H1 (cell line): ENCODE measurements around the gene PI4KA. TPM values are rescaled to one million over a fixed set of nuclear protein-coding genes. Genes with fewer than 3 reads are reported as not detected.

ENCODE experiments used
- CTCF ChIA-PET: fragments of 300-600 bp; sonication (Branson Sonifier 250); formaldehyde crosslinking; loops from one replicate; lab custom pipeline; 2021; ENCODE audit not compliant: partially characterized antibody; lab: Charles Lee
- POLR2A ChIA-PET: fragments of 300-600 bp; sonication (Branson Sonifier 250); formaldehyde crosslinking; loops from one replicate; lab custom pipeline; 2021; ENCODE audit warnings: inconsistent platforms; ENCODE audit not compliant: partially characterized antibody; lab: Charles Lee
- DNase-seq, 2 experiments: peaks; one replicate each; pipeline versions ENCODE4 v3.0.0 to v3.0.0-alpha.2; 2010 to 2022; ENCODE audit warnings: low spot score in 2 of 2, low read depth in 1 of 2, mixed read lengths in 1 of 2
- FAIRE-seq: peaks from 2 replicates; lab custom pipeline; 2011; peaks lifted over from hg19 to GRCh38; lab: Jason Lieb, UNC
- H2AFZ ChIP-seq: 2 replicates; pipeline ENCODE4 v1.8.1; 2012; ENCODE audit warnings: low read length, inconsistent platforms
- H2AK5ac ChIP-seq: 2 replicates; pipeline ENCODE4 v1.6.1; 2013; ENCODE audit warnings: low read depth, low read length
- H2BK120ac ChIP-seq: replicated peaks from 2 replicates; pipeline ENCODE3; 2013; ENCODE audit warnings: low read depth, low read length, inconsistent platforms
- H2BK12ac ChIP-seq: 2 replicates; pipeline ENCODE4 v1.6.1; 2013; ENCODE audit warnings: low read depth, low read length
- H2BK15ac ChIP-seq: 2 replicates; pipeline ENCODE4 v1.6.1; 2013; ENCODE audit warnings: low read length
- H2BK20ac ChIP-seq: 2 replicates; pipeline ENCODE4 v1.6.1; 2013; ENCODE audit warnings: low read length
- H2BK5ac ChIP-seq: 2 replicates; pipeline ENCODE4 v1.6.1; 2013; ENCODE audit warnings: low read depth, low read length
- H3K14ac ChIP-seq: 2 replicates; pipeline ENCODE4 v1.6.1; 2013; ENCODE audit warnings: inconsistent platforms; ENCODE audit not compliant: insufficient read length
- H3K18ac ChIP-seq: 2 replicates; pipeline ENCODE4 v1.6.1; 2013; ENCODE audit warnings: low read length; ENCODE audit errors: extremely low read depth
- H3K23ac ChIP-seq: 2 replicates; pipeline ENCODE4 v1.6.1; 2013; ENCODE audit warnings: inconsistent platforms; ENCODE audit not compliant: insufficient read length
- H3K23me2 ChIP-seq: 2 replicates; pipeline ENCODE4 v1.6.1; 2013; ENCODE audit warnings: low read depth, low read length
- H3K27ac ChIP-seq: 2 replicates; pipeline ENCODE4 v1.6.1; 2011; ENCODE audit warnings: low read depth, low read length, inconsistent platforms
- H3K27me3 ChIP-seq, 4 experiments: replicated peaks in 1 of 4; 1 replicate in 1 of 4; 2 replicates in 3 of 4; pipeline versions ENCODE4 v1.6.1 to v1.8.1; 2011 to 2013; ENCODE audit warnings: low read length in 3 of 4, mild to moderate bottlenecking in 3 of 4, inconsistent platforms in 2 of 4, mixed read lengths in 2 of 4, moderate library complexity in 1 of 4; ENCODE audit not compliant: control insufficient read depth in 3 of 4, insufficient read depth in 3 of 4; ENCODE audit errors: extremely low read depth in 1 of 4
- H3K36me3 ChIP-seq, 4 experiments: 2 replicates each; pipeline versions ENCODE4 v1.6.1 to v1.8.1; 2011 to 2013; ENCODE audit warnings: mild to moderate bottlenecking in 4 of 4, low read length in 3 of 4, moderate library complexity in 2 of 4, control low read depth in 1 of 4, inconsistent platforms in 1 of 4; ENCODE audit not compliant: insufficient read depth in 4 of 4, control insufficient read depth in 2 of 4
- H3K4ac ChIP-seq: replicated peaks from 2 replicates; pipeline ENCODE3; 2013; ENCODE audit warnings: low read length, low read depth, mixed read lengths, inconsistent platforms; ENCODE audit not compliant: insufficient read length
- H3K4me1 ChIP-seq, 4 experiments: replicated peaks in 1 of 4; 1 replicate in 1 of 4; 2 replicates in 3 of 4; pipeline versions ENCODE4 v1.6.1 to v1.8.1; 2011 to 2013; ENCODE audit warnings: low read length in 3 of 4, inconsistent platforms in 2 of 4, mixed read lengths in 1 of 4; ENCODE audit not compliant: insufficient read depth in 4 of 4, control insufficient read depth in 3 of 4
- H3K4me2 ChIP-seq, 2 experiments: 2 replicates each; pipeline versions ENCODE4 v1.6.1 to v1.8.1; 2011 to 2013; ENCODE audit warnings: low read depth in 2 of 2, low read length in 2 of 2, control low read depth in 1 of 2, inconsistent platforms in 1 of 2, mild to moderate bottlenecking in 1 of 2; ENCODE audit not compliant: insufficient read depth in 1 of 2
- H3K4me3 ChIP-seq, 4 experiments: fragments of 200-600, 300-600 bp in 1 of 4; sonication (generic), shearing (Covaris generic), sonication (Bioruptor Twin) in 1 of 4; 2 replicates each; pipeline versions ENCODE4 v1.5.1 to v1.8.1; 2011 to 2016; ENCODE audit warnings: low read length in 4 of 4, low read depth in 3 of 4, control low read depth in 2 of 4, inconsistent platforms in 2 of 4, mild to moderate bottlenecking in 2 of 4, mixed read lengths in 1 of 4, moderate library complexity in 1 of 4; ENCODE audit not compliant: insufficient read depth in 2 of 4; ENCODE audit errors: extremely low read depth in 1 of 4
- H3K56ac ChIP-seq: replicated peaks from 2 replicates; pipeline ENCODE3; 2013; ENCODE audit warnings: low read depth, mild to moderate bottlenecking, mixed read lengths, low read length, inconsistent platforms; ENCODE audit not compliant: insufficient read length
- H3K79me1 ChIP-seq: 2 replicates; pipeline ENCODE4 v1.6.1; 2013; ENCODE audit warnings: low read depth, low read length, control low read depth
- H3K79me2 ChIP-seq, 2 experiments: 2 replicates each; pipeline versions ENCODE4 v1.6.1 to v1.8.1; 2012 to 2013; ENCODE audit warnings: low read length in 2 of 2, mild to moderate bottlenecking in 2 of 2, inconsistent platforms in 1 of 2; ENCODE audit not compliant: insufficient read depth in 2 of 2, control insufficient read depth in 1 of 2
- H3K9ac ChIP-seq, 4 experiments: replicated peaks in 1 of 4; 1 replicate in 1 of 4; 2 replicates in 3 of 4; pipeline versions ENCODE4 v1.6.1 to v1.8.1; 2011 to 2013; ENCODE audit warnings: low read depth in 3 of 4, low read length in 3 of 4, control low read depth in 2 of 4, mild to moderate bottlenecking in 2 of 4, moderate library complexity in 2 of 4, inconsistent platforms in 1 of 4; ENCODE audit errors: extremely low read depth in 1 of 4
- H3K9me3 ChIP-seq, 2 experiments: 2 replicates each; pipeline versions ENCODE4 v1.6.1 to v1.8.1; 2012 to 2013; ENCODE audit warnings: mild to moderate bottlenecking in 2 of 2, moderate library complexity in 2 of 2, control low read depth in 1 of 2, inconsistent platforms in 1 of 2, low read depth in 1 of 2, low read length in 1 of 2, mixed read lengths in 1 of 2; ENCODE audit not compliant: insufficient read depth in 2 of 2
- H4K20me1 ChIP-seq, 2 experiments: replicated peaks in 1 of 2; 2 replicates each; pipeline versions ENCODE3 to v1.8.1; 2011 to 2013; ENCODE audit warnings: inconsistent platforms in 2 of 2, low read length in 2 of 2, mild to moderate bottlenecking in 1 of 2; ENCODE audit not compliant: insufficient read depth in 2 of 2, control insufficient read depth in 1 of 2
- H4K5ac ChIP-seq: 2 replicates; pipeline ENCODE4 v1.6.1; 2013; ENCODE audit warnings: low read length, low read depth, mixed read lengths, inconsistent platforms; ENCODE audit not compliant: insufficient read length
- H4K8ac ChIP-seq: 2 replicates; pipeline ENCODE4 v1.8.0; 2013; ENCODE audit warnings: mild to moderate bottlenecking, moderate library complexity, low read length, inconsistent platforms; ENCODE audit not compliant: insufficient read depth; ENCODE audit errors: extremely low read depth
- H4K91ac ChIP-seq: replicated peaks from 2 replicates; pipeline ENCODE3; 2013; ENCODE audit warnings: low read length, mixed read lengths, inconsistent platforms; ENCODE audit not compliant: insufficient read length
- BACH1 ChIP-seq: IDR thresholded peaks from 2 replicates; pipeline ENCODE4 v1.6.1; 2012; ENCODE audit warnings: low read length, improper control_type of control experiment
- BRCA1 ChIP-seq: IDR thresholded peaks from 2 replicates; pipeline ENCODE4 v1.6.1; 2012; ENCODE audit warnings: low read depth, low read length, improper control_type of control experiment
- HDAC2 ChIP-seq, 2 experiments: fragments of 300-600 bp in 1 of 2; sonication (generic) in 1 of 2; IDR thresholded peaks; 2 replicates each; pipeline ENCODE4 v1.6.1; 2011 to 2012; ENCODE audit warnings: low read depth in 2 of 2, low read length in 2 of 2, mild to moderate bottlenecking in 2 of 2, moderate library complexity in 2 of 2, borderline replicate concordance in 1 of 2, inconsistent platforms in 1 of 2
- HDAC6 ChIP-seq: IDR thresholded peaks from one replicate; pipeline ENCODE4 v1.7.1; 2012; ENCODE audit warnings: low read depth, mild to moderate bottlenecking, inconsistent platforms, low read length, moderate library complexity
- NRF1 ChIP-seq: IDR thresholded peaks from 2 replicates; pipeline ENCODE4 v1.6.1; 2011; ENCODE audit warnings: mild to moderate bottlenecking, low read depth, low read length, improper control_type of control experiment
- POLR2AphosphoS5 ChIP-seq: IDR thresholded peaks from 2 replicates; pipeline ENCODE4 v1.6.1; 2011; ENCODE audit warnings: low read depth, low read length
- SIN3A ChIP-seq, 2 experiments: IDR thresholded peaks in 1 of 2; conservative IDR thresholded peaks in 1 of 2; 2 replicates each; pipeline ENCODE4 v1.6.1; 2011 to 2012; ENCODE audit warnings: low read length in 2 of 2, improper control_type of control experiment in 1 of 2, low read depth in 1 of 2, mild to moderate bottlenecking in 1 of 2
- TAF7 ChIP-seq: optimal IDR thresholded peaks from 2 replicates; pipeline ENCODE3; 2011; ENCODE audit warnings: low read depth, mild to moderate bottlenecking, inconsistent platforms, low read length, moderate library complexity, borderline replicate concordance
- TEAD4 ChIP-seq: IDR thresholded peaks from 2 replicates; pipeline ENCODE4 v1.6.1; 2012; ENCODE audit warnings: low read depth, low read length, inconsistent platforms, mixed read lengths
- WGBS, 2 experiments: shearing (Covaris generic) in 1 of 2; methylation state at CpG; one replicate each; pipeline versions ENCODE4 v1.1.6 to v1.1.7; 2013 to 2015; ENCODE audit warnings: low lambda C conversion rate in 2 of 2, mixed read lengths in 2 of 2, inconsistent platforms in 1 of 2, low coverage in 1 of 2, missing lambda C conversion rate in 1 of 2; ENCODE audit not compliant: insufficient replicate concordance in 2 of 2, insufficient coverage in 1 of 2, insufficient read length in 1 of 2; ENCODE audit errors: extremely low coverage in 1 of 2, missing lambda C conversion rate in 1 of 2; 5-methylcytosine and 5-hydroxymethylcytosine counted together
- polyA plus RNA-seq, 7 experiments: library from polyadenylated mRNA; depleted of rRNA in 3 of 7; stranded (reverse) in 5 of 7; unstranded in 2 of 7; fragments of >200 nt in 5 of 7; fragments of 200-250 nt in 2 of 7; gene quantifications; 1 replicate in 5 of 7; 2 replicates in 1 of 7; 4 replicates in 1 of 7; pipeline versions ENCODE4 v1.2.1 to v1.2.3, GENCODE V29; 2011 to 2013; ENCODE audit warnings: missing spikeins in 2 of 7, mixed read lengths in 2 of 7
- total RNA-seq: library from RNA; stranded (reverse); fragmentation: NEBNext Ultra II Directional; extraction: Animal tissue kit (Norgen Biotek cat#: 25700); gene quantifications from 2 replicates; pipeline ENCODE4 v1.2.1, GENCODE V29; 2021
- TF ChIP-seq, protein P1 (sequence below): IDR thresholded peaks from 2 replicates; pipeline ENCODE4 v1.6.1; 2011; ENCODE audit warnings: low read length, improper control_type of control experiment

PI4KA gene
- total and polyA plus RNA-seq, 2 of the 8 experiments (the other 6 are each of a cell fraction or from before 2014, with no cell fraction given): 22.5 to 37.7 TPM

DNA sequence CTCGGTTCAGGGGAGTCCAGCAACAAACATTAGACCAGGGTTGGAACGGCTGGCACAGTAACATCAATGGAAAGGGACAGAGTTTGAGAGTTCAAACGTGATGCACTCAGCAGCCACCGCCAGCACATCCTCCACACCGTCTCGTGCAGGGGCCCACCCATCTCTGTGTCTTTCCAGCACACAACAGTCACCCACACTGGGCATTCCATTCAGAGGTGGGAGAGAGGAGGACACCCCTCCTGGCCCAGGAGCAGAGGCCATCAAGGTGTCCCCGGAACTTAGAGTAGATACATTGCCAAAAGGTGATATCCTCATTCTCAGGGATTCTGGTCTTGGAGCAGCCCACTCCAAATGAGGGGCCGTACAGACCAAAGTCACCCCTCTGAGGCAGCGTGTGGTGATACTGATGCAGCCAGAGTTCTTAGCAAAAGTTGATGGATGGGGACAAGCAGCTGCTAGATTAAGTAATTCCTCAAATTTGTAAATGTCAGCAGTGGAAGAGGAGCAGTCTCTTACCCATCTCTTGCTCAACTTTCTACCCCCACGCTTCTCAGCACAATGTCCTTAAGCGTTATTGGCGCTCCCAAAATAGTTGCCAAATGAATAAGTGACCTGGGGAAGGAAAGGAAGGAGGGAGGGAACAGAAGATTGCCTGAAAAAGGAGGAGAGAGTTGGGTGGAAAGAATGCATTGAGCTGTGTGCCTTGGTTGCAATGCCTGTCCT, 5.7 kb upstream of the PI4KA start:
- no peak overlapping the region for H3K23ac ChIP-seq
- FAIRE-seq (no peak), DNase-seq (no peak)
- H2BK5ac ChIP-seq: no peak overlapping the region
- H3K56ac ChIP-seq: no peak overlapping the region
- no peak overlapping the region for H2BK120ac ChIP-seq
- H3K4me2 ChIP-seq: no peak overlapping the region
- H3K14ac ChIP-seq: no peak overlapping the region
- no peak overlapping the region for H2BK20ac ChIP-seq
- no peak overlapping the region for H3K9ac ChIP-seq
- WGBS, 2 experiments: 87% methylated on average over 12 of the region's 12 CpGs; no CpG with 5 or more reads in 1 of the 2 experiments
- H4K20me1 ChIP-seq: peaks cover 1 to 6% of the 10 kb centered on the region in 2 experiments
- H3K23me2 ChIP-seq: peaks cover 3% of the 10 kb centered on the region
- H3K4ac ChIP-seq: no peak overlapping the region
- H3K79me1 ChIP-seq: no peaks in the 10 kb centered on the region; the same call in 1 of the 2 replicates
- no peaks in the 10 kb centered on the region for H3K79me2 ChIP-seq
- no peak overlapping the region for H2BK15ac ChIP-seq
- POLR2A ChIA-PET: no interaction called here
- H3K4me3 ChIP-seq: no peak overlapping the region
- H3K18ac ChIP-seq: no peak overlapping the region
- no peaks in the 10 kb centered on the region for H3K27me3 ChIP-seq
- H4K91ac ChIP-seq: no peak overlapping the region
- no peak overlapping the region for H2BK12ac ChIP-seq
- H4K5ac ChIP-seq: no peak overlapping the region
- no peaks in the 10 kb centered on the region for H3K36me3 ChIP-seq
- no peak overlapping the region for H3K27ac ChIP-seq
- H4K8ac ChIP-seq: no peak overlapping the region
- H3K4me1 ChIP-seq: no peaks in the 10 kb centered on the region; a peak in 2 of 7 replicates
- CTCF ChIA-PET: interaction anchor here (0.6 to 1.3 kb wide), 2 partner anchors 121 to 154 kb away, joined by 3 read pairs; no protein-coding TSS in a partner anchor
- H2AK5ac ChIP-seq: no peak overlapping the region
- H3K9me3 ChIP-seq: no peaks in the 10 kb centered on the region
- H2AFZ ChIP-seq: no peak overlapping the region
- TF ChIP-seq TEAD4 (no peak), NRF1 (no peak), POLR2AphosphoS5 (no peak), HDAC6 (no peak), SIN3A (conservative IDR thresholded peaks at IDR 0.05 in 1 of 2, IDR thresholded peaks at IDR 0.05 in 1 of 2; ENCODE audit: low read depth in 1 of 2, low read length in 2 of 2) (no peak), HDAC2 (IDR thresholded peaks at IDR 0.05; ENCODE audit: borderline replicate concordance in 1 of 2, low read depth in 2 of 2, low read length in 2 of 2) (no peak), TAF7 (no peak), BACH1 (no peak), BRCA1 (no peak)
- TF ChIP-seq, protein P1, sequence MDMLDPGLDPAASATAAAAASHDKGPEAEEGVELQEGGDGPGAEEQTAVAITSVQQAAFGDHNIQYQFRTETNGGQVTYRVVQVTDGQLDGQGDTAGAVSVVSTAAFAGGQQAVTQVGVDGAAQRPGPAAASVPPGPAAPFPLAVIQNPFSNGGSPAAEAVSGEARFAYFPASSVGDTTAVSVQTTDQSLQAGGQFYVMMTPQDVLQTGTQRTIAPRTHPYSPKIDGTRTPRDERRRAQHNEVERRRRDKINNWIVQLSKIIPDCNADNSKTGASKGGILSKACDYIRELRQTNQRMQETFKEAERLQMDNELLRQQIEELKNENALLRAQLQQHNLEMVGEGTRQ: no peak
